H9 (cell line): ENCODE data around the gene LOC128125822.
A peak's percentile ranks its signal among the peaks of the same experiment; 100 is the strongest.

Experiments
- DNase-seq: peaks from one replicate; pipeline ENCODE4 v3.0.0-alpha.2; 2017
- H2AFZ ChIP-seq: one replicate; pipeline ENCODE4 v1.6.1; 2013; ENCODE audit warnings: mild to moderate bottlenecking, low read length, control low read depth, moderate library complexity
- H2AK5ac ChIP-seq: 2 replicates; pipeline ENCODE4 v1.6.1; 2013; ENCODE audit warnings: low read length, control low read depth, mixed read lengths; ENCODE audit not compliant: insufficient read length
- H2BK120ac ChIP-seq: one replicate; pipeline ENCODE4 v1.6.1; 2013; ENCODE audit warnings: low read depth, mild to moderate bottlenecking, low read length, control low read depth, inconsistent platforms; ENCODE audit not compliant: poor library complexity, severe bottlenecking
- H2BK12ac ChIP-seq: 2 replicates; pipeline ENCODE4 v1.6.1; 2013; ENCODE audit warnings: low read length, control low read depth, mixed read lengths, low read depth; ENCODE audit not compliant: insufficient read length
- H2BK15ac ChIP-seq: 2 replicates; pipeline ENCODE4 v1.6.1; 2013; ENCODE audit warnings: low read depth, low read length, control low read depth
- H2BK20ac ChIP-seq: one replicate; pipeline ENCODE4 v1.6.1; 2013; ENCODE audit warnings: low read depth, mild to moderate bottlenecking, low read length, control low read depth, inconsistent platforms; ENCODE audit not compliant: poor library complexity, severe bottlenecking
- H2BK5ac ChIP-seq: 2 replicates; pipeline ENCODE4 v1.6.1; 2013; ENCODE audit warnings: low read length, control low read depth, mixed read lengths; ENCODE audit not compliant: insufficient read length
- H3K14ac ChIP-seq: 2 replicates; pipeline ENCODE4 v1.6.1; 2013; ENCODE audit warnings: low read length, control low read depth; ENCODE audit not compliant: insufficient read depth
- H3K18ac ChIP-seq: 2 replicates; pipeline ENCODE4 v1.6.1; 2013; ENCODE audit warnings: low read depth, mild to moderate bottlenecking, mixed read lengths, low read length, control low read depth; ENCODE audit not compliant: insufficient read length
- H3K23ac ChIP-seq: 2 replicates; pipeline ENCODE4 v1.6.1; 2013; ENCODE audit warnings: low read length, control low read depth, mixed read lengths, low read depth; ENCODE audit not compliant: insufficient read length
- H3K23me2 ChIP-seq: 2 replicates; pipeline ENCODE4 v1.6.1; 2013; ENCODE audit warnings: low read depth, mild to moderate bottlenecking, mixed read lengths, low read length, control low read depth; ENCODE audit not compliant: insufficient read length, poor library complexity, severe bottlenecking
- H3K27ac ChIP-seq: 2 replicates; pipeline ENCODE4 v1.5.1; 2013; ENCODE audit warnings: low read length, control low read depth, mixed read lengths, low read depth; ENCODE audit not compliant: insufficient read length
- H3K27me3 ChIP-seq: 2 replicates; pipeline ENCODE4 v1.6.1; 2013; ENCODE audit warnings: low read length, control low read depth, inconsistent platforms; ENCODE audit not compliant: insufficient read depth
- H3K4ac ChIP-seq: 2 replicates; pipeline ENCODE4 v1.6.1; 2013; ENCODE audit warnings: low read depth, mild to moderate bottlenecking, control low read depth, inconsistent platforms, low read length, moderate library complexity
- H3K4me1 ChIP-seq: 2 replicates; pipeline ENCODE4 v1.6.1; 2013; ENCODE audit warnings: low read length, control low read depth, inconsistent platforms; ENCODE audit not compliant: insufficient read depth
- H3K4me2 ChIP-seq: 2 replicates; pipeline ENCODE4 v1.6.1; 2013; ENCODE audit warnings: low read length, control low read depth, mixed read lengths; ENCODE audit not compliant: insufficient read length, insufficient read depth
- H3K56ac ChIP-seq: 2 replicates; pipeline ENCODE4 v1.6.1; 2013; ENCODE audit warnings: low read depth, mild to moderate bottlenecking, mixed read lengths, low read length, control low read depth; ENCODE audit not compliant: insufficient read length
- H3K79me1 ChIP-seq: 2 replicates; pipeline ENCODE4 v1.6.1; 2013; ENCODE audit warnings: low read depth, mild to moderate bottlenecking, moderate library complexity, low read length, control low read depth, inconsistent platforms; ENCODE audit not compliant: insufficient read depth, poor library complexity, severe bottlenecking
- H3K79me2 ChIP-seq: 2 replicates; pipeline ENCODE4 v1.6.1; 2013; ENCODE audit warnings: low read length, control low read depth, inconsistent platforms; ENCODE audit not compliant: insufficient read depth
- H3K9ac ChIP-seq: 2 replicates; pipeline ENCODE4 v1.6.1; 2013; ENCODE audit warnings: low read length, control low read depth, mixed read lengths; ENCODE audit not compliant: insufficient read length; ENCODE audit errors: extremely low read depth
- H3K9me3 ChIP-seq: one replicate; pipeline ENCODE4 v1.6.1; 2013; ENCODE audit warnings: low read depth, low read length, inconsistent platforms; ENCODE audit not compliant: control insufficient read depth
- H3T11ph ChIP-seq: one replicate; pipeline ENCODE4 v1.6.1; 2013; ENCODE audit warnings: mild to moderate bottlenecking, low read length, control low read depth, inconsistent platforms
- H4K20me1 ChIP-seq: one replicate; pipeline ENCODE4 v1.6.1; 2013; ENCODE audit not compliant: control insufficient read depth, insufficient read length, insufficient read depth
- H4K5ac ChIP-seq: 2 replicates; pipeline ENCODE4 v1.6.1; 2013; ENCODE audit warnings: low read depth, mild to moderate bottlenecking, mixed read lengths, low read length, control low read depth; ENCODE audit not compliant: insufficient read length
- H4K8ac ChIP-seq: replicated peaks from 2 replicates; pipeline ENCODE4 v1.6.1; 2013; ENCODE audit warnings: low read length, control low read depth, mixed read lengths, low read depth; ENCODE audit not compliant: insufficient read length
- H4K91ac ChIP-seq: 2 replicates; pipeline ENCODE4 v1.6.1; 2013; ENCODE audit warnings: low read depth, mild to moderate bottlenecking, moderate library complexity, mixed read lengths, low read length, control low read depth; ENCODE audit not compliant: insufficient read length
- H3K27ac Mint-ChIP-seq, 3 experiments: 2 replicates in 2 of 3; 3 replicates in 1 of 3; pipeline ENCODE4 v1.8.0; 2020 to 2021; ENCODE audit warnings: mixed read lengths in 3 of 3, mild to moderate bottlenecking in 1 of 3, moderate library complexity in 1 of 3
- H3K27me3 Mint-ChIP-seq: 2 replicates; pipeline ENCODE4 v1.8.0; 2021; ENCODE audit warnings: low read depth, mild to moderate bottlenecking, moderate library complexity, mixed read lengths
- H3K36me3 Mint-ChIP-seq, 3 experiments: 2 replicates in 2 of 3; 3 replicates in 1 of 3; pipeline ENCODE4 v1.8.0; 2020 to 2021; ENCODE audit warnings: low read depth in 3 of 3, mixed read lengths in 3 of 3; ENCODE audit not compliant: insufficient read depth in 1 of 3
- H3K4me1 Mint-ChIP-seq, 2 experiments: 2 replicates each; pipeline ENCODE4 v1.8.0; 2020; ENCODE audit warnings: mixed read lengths in 2 of 2
- H3K4me3 Mint-ChIP-seq, 2 experiments: 2 replicates in 1 of 2; 3 replicates in 1 of 2; pipeline ENCODE4 v1.8.0; 2020 to 2021; ENCODE audit warnings: mild to moderate bottlenecking in 2 of 2, mixed read lengths in 2 of 2, moderate library complexity in 1 of 2
- H3K9me3 Mint-ChIP-seq, 2 experiments: 2 replicates in 1 of 2; 3 replicates in 1 of 2; pipeline ENCODE4 v1.8.0; 2020; ENCODE audit warnings: mild to moderate bottlenecking in 2 of 2, mixed read lengths in 2 of 2, moderate library complexity in 1 of 2
- WGBS: extraction: QIAGEN DNeasy Blood & Tissue Kit; methylation state at CpG from one replicate; pipeline ENCODE4 v1.1.7; 2013; ENCODE audit warnings: missing lambda C conversion rate, low lambda C conversion rate, mixed read lengths; ENCODE audit not compliant: insufficient read length; ENCODE audit errors: extremely low coverage; 5-methylcytosine and 5-hydroxymethylcytosine counted together
- TF ChIP-seq, protein P1 (sequence below): fragments of 200-600 bp; sonication (generic); conservative IDR thresholded peaks from 3 replicates; pipeline ENCODE4 v1.8.0; 2021; ENCODE audit warnings: antibody characterized with exemption, mild to moderate bottlenecking

The LOC128125822 gene

DNA sequence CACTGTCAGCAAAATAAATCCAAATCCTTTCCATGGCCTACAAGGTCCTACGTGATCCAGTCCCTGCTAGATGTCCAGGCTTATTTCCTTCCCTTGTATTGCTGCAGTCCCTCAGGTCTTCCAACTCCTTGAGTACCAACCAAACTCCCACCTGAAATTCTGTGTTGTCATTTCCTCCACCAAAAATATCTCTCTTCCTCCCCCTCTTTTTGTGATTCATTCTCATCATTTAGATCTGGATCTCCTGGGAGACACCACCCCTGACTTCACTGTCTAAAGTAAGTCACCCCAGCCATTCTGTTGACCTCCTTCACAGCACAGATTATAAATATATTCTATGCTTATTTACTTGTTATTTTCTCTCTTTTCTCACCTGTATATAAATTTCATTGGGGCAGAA is 9.0 kb upstream of the LOC128125822 start:
- no peak overlapping the region for H3K14ac ChIP-seq
- no peak overlapping the region for H2AFZ ChIP-seq
- H3K4me1 Mint-ChIP-seq = peaks cover 11 to 12% of the 10 kb centered on the region in 2 experiments
- H3K23ac ChIP-seq = no peak overlapping the region
- H3K36me3 Mint-ChIP-seq = no peaks in the 10 kb centered on the region
- H3T11ph ChIP-seq = no peak overlapping the region
- peaks cover 6% of the 10 kb centered on the region in 2 experiments; a peak in 2 of 5 replicates for H3K9me3 Mint-ChIP-seq
- H3K4ac ChIP-seq = no peak overlapping the region
- H3K4me3 Mint-ChIP-seq = no peak overlapping the region
- no peak overlapping the region for H4K8ac ChIP-seq
- H3K79me1 ChIP-seq = no peaks in the 10 kb centered on the region
- H3K27me3 Mint-ChIP-seq = no peaks in the 10 kb centered on the region; the same call in 1 of the 2 replicates
- no peaks in the 10 kb centered on the region for H3K79me2 ChIP-seq
- H3K4me2 ChIP-seq = no peak overlapping the region
- no peak overlapping the region for H2BK12ac ChIP-seq
- H2AK5ac ChIP-seq = no peak overlapping the region
- no peak overlapping the region for H4K91ac ChIP-seq
- no peaks in the 10 kb centered on the region for H3K23me2 ChIP-seq
- no peak overlapping the region for H2BK120ac ChIP-seq
- H2BK20ac ChIP-seq = no peak overlapping the region
- H3K9ac ChIP-seq = no peak overlapping the region
- no peak overlapping the region for H2BK15ac ChIP-seq
- no peak overlapping the region for H4K5ac ChIP-seq
- peaks cover 6% of the 10 kb centered on the region; the same call in 1 of the 2 replicates for H3K4me1 ChIP-seq
- H2BK5ac ChIP-seq = no peak overlapping the region
- DNase-seq = no peak
- WGBS = no CpG with 5 or more reads among the region's 1 CpG
- TF ChIP-seq, protein P1, sequence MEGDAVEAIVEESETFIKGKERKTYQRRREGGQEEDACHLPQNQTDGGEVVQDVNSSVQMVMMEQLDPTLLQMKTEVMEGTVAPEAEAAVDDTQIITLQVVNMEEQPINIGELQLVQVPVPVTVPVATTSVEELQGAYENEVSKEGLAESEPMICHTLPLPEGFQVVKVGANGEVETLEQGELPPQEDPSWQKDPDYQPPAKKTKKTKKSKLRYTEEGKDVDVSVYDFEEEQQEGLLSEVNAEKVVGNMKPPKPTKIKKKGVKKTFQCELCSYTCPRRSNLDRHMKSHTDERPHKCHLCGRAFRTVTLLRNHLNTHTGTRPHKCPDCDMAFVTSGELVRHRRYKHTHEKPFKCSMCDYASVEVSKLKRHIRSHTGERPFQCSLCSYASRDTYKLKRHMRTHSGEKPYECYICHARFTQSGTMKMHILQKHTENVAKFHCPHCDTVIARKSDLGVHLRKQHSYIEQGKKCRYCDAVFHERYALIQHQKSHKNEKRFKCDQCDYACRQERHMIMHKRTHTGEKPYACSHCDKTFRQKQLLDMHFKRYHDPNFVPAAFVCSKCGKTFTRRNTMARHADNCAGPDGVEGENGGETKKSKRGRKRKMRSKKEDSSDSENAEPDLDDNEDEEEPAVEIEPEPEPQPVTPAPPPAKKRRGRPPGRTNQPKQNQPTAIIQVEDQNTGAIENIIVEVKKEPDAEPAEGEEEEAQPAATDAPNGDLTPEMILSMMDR = no peak
- 0 out of 7 replicates have a peak overlapping the region, but pooled peaks of 1 of the 3 experiments have one; percentile 8 for H3K27ac Mint-ChIP-seq
- H3K18ac ChIP-seq = no peak overlapping the region
- no peak overlapping the region for H3K56ac ChIP-seq
- H3K27ac ChIP-seq = no peak overlapping the region
- no peaks in the 10 kb centered on the region for H3K27me3 ChIP-seq
- no peaks in the 10 kb centered on the region for H4K20me1 ChIP-seq
- H3K9me3 ChIP-seq = no peaks in the 10 kb centered on the region
